ENCODE measurements around the gene MDN1.

Gene MDN1

DNA sequence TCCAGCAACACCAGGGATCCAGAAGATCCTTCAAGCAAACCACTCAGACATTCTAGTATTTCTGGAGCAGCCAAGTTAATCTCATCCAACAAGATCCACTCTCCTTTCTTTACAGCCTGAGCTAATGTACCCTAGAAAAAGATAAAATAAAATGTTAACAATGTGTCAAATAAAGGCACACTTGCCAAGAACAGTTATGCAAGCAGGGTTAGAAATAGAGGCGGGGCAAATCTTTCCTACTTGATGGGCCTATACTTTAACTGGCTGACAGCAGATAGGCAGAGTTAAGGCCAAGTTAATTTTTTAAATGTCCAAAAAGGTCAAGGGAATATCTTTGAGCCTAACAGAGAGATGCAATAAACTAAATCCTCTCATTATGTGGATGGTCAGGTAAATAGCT, 60.8 kb downstream of the MDN1 start (continued):
- TF ChIP-seq, protein P1, sequence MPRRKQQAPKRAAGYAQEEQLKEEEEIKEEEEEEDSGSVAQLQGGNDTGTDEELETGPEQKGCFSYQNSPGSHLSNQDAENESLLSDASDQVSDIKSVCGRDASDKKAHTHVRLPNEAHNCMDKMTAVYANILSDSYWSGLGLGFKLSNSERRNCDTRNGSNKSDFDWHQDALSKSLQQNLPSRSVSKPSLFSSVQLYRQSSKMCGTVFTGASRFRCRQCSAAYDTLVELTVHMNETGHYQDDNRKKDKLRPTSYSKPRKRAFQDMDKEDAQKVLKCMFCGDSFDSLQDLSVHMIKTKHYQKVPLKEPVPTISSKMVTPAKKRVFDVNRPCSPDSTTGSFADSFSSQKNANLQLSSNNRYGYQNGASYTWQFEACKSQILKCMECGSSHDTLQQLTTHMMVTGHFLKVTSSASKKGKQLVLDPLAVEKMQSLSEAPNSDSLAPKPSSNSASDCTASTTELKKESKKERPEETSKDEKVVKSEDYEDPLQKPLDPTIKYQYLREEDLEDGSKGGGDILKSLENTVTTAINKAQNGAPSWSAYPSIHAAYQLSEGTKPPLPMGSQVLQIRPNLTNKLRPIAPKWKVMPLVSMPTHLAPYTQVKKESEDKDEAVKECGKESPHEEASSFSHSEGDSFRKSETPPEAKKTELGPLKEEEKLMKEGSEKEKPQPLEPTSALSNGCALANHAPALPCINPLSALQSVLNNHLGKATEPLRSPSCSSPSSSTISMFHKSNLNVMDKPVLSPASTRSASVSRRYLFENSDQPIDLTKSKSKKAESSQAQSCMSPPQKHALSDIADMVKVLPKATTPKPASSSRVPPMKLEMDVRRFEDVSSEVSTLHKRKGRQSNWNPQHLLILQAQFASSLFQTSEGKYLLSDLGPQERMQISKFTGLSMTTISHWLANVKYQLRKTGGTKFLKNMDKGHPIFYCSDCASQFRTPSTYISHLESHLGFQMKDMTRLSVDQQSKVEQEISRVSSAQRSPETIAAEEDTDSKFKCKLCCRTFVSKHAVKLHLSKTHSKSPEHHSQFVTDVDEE (CRISPR knock-in tag; IDR thresholded peaks at IDR 0.05): no peak
- TF ChIP-seq ZC3H10 (CRISPR knock-in tag; IDR thresholded peaks at IDR 0.05): no peak

DNA sequence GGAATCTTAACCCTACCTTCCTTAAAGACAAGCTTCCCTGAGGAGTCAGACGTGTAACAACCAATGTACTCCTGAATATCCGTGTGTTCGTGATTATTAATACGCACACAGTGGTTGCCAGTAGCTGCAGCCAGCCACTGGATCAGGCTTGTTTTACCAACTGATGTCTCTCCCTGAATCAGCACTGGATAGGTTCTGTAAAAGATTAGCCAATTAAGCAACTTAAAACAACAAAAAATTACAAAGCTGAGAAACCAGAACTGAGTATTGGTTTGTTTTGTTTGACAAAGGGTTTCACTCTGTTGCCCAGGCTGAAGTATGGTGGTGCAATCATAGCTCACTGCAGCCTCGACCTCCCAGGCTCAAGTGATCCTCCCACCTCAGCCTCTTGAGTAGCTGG, 69.3 kb downstream of the MDN1 start:
- TF ChIP-seq TOX (CRISPR knock-in tag; IDR thresholded peaks at IDR 0.05; ENCODE audit: borderline replicate concordance): no peak
- TF ChIP-seq ARNTL (CRISPR knock-in tag; IDR thresholded peaks at IDR 0.05; ENCODE audit: borderline replicate concordance, low read depth): no peak
- no peak for TF ChIP-seq ZNF8 (CRISPR knock-in tag; IDR thresholded peaks at IDR 0.05)
- no peak for ATAC-seq

DNA sequence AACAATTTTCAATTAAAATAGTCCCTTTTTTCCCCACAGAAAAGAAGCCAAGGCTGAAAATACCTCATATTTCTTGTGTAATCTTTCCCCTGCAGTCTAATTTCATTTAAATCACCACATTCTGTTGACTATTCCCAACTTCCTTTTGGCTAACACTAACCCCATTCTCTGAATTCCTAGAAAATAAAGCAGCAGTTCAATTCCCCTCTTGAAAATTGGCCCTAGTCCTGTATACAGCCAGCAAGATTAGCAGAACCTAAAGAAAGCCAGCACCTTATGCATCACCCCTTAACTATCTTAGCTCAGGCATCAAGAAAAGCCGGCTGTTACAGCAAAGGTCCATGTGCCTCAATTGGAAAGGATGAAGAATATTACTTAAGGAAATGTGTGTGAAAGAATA, 69.7 kb downstream of the MDN1 start:
- TF ChIP-seq, protein P2, sequence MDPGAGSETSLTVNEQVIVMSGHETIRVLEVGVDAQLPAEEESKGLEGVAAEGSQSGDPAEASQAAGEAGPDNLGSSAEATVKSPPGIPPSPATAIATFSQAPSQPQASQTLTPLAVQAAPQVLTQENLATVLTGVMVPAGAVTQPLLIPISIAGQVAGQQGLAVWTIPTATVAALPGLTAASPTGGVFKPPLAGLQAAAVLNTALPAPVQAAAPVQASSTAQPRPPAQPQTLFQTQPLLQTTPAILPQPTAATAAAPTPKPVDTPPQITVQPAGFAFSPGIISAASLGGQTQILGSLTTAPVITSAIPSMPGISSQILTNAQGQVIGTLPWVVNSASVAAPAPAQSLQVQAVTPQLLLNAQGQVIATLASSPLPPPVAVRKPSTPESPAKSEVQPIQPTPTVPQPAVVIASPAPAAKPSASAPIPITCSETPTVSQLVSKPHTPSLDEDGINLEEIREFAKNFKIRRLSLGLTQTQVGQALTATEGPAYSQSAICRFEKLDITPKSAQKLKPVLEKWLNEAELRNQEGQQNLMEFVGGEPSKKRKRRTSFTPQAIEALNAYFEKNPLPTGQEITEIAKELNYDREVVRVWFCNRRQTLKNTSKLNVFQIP (CRISPR knock-in tag; IDR thresholded peaks at IDR 0.05; ENCODE audit: borderline replicate concordance, low read depth): no peak
- TF ChIP-seq ISL1 (CRISPR knock-in tag; IDR thresholded peaks at IDR 0.05) (no peak), TOX (CRISPR knock-in tag; IDR thresholded peaks at IDR 0.05; ENCODE audit: borderline replicate concordance) (no peak), ZC3H10 (CRISPR knock-in tag; IDR thresholded peaks at IDR 0.05) (no peak), BACH2 (CRISPR knock-in tag; IDR thresholded peaks at IDR 0.05; ENCODE audit: borderline replicate concordance) (no peak), CSDC2 (CRISPR knock-in tag; IDR thresholded peaks at IDR 0.05) (no peak), RARB (CRISPR knock-in tag; IDR thresholded peaks at IDR 0.05) (no peak), ZFP30 (CRISPR knock-in tag; IDR thresholded peaks at IDR 0.05) (no peak), ARNTL (CRISPR knock-in tag; IDR thresholded peaks at IDR 0.05; ENCODE audit: borderline replicate concordance, low read depth) (no peak), SNAI2 (CRISPR knock-in tag; IDR thresholded peaks at IDR 0.05) (no peak), GLIS3 (CRISPR knock-in tag; IDR thresholded peaks at IDR 0.05) (no peak), ZNF70 (CRISPR knock-in tag; IDR thresholded peaks at IDR 0.05) (no peak), TCF4 (CRISPR knock-in tag; IDR thresholded peaks at IDR 0.05; ENCODE audit: borderline replicate concordance) (no peak)
- TF ChIP-seq, protein P1 (CRISPR knock-in tag; IDR thresholded peaks at IDR 0.05): no peak
- TF ChIP-seq, protein P3, sequence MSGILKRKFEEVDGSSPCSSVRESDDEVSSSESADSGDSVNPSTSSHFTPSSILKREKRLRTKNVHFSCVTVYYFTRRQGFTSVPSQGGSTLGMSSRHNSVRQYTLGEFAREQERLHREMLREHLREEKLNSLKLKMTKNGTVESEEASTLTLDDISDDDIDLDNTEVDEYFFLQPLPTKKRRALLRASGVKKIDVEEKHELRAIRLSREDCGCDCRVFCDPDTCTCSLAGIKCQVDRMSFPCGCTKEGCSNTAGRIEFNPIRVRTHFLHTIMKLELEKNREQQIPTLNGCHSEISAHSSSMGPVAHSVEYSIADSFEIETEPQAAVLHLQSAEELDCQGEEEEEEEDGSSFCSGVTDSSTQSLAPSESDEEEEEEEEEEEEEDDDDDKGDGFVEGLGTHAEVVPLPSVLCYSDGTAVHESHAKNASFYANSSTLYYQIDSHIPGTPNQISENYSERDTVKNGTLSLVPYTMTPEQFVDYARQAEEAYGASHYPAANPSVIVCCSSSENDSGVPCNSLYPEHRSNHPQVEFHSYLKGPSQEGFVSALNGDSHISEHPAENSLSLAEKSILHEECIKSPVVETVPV (CRISPR knock-in tag; IDR thresholded peaks at IDR 0.05): no peak
- TF ChIP-seq, protein P4, sequence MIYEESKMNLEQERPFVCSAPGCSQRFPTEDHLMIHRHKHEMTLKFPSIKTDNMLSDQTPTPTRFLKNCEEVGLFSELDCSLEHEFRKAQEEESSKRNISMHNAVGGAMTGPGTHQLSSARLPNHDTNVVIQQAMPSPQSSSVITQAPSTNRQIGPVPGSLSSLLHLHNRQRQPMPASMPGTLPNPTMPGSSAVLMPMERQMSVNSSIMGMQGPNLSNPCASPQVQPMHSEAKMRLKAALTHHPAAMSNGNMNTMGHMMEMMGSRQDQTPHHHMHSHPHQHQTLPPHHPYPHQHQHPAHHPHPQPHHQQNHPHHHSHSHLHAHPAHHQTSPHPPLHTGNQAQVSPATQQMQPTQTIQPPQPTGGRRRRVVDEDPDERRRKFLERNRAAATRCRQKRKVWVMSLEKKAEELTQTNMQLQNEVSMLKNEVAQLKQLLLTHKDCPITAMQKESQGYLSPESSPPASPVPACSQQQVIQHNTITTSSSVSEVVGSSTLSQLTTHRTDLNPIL (CRISPR knock-in tag; IDR thresholded peaks at IDR 0.05; ENCODE audit: low read depth): no peak
- ATAC-seq: no peak

DNA sequence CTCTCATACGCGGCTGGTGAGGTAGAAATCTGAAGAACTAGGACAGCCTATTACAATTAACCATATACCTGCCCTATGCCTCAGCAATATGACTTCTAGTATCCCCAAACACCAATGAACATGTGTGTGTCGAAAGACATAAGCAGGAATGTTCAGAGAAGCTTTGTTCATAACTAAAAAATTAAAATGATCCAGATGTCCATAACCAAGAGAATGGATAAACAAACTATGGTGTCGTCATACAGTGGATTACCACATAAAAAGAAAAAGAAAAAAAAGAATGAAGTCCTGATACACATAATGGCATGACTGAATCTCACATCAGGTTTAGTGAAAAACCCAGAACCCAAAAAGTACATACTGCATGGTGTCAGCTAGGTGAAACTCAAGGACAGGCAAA, 73.9 kb downstream of the MDN1 start:
- ATAC-seq: no peak
- TF ChIP-seq ZNF8 (CRISPR knock-in tag; IDR thresholded peaks at IDR 0.05) (no peak), SNAI2 (CRISPR knock-in tag; IDR thresholded peaks at IDR 0.05) (no peak), ZNF565 (CRISPR knock-in tag; conservative IDR thresholded peaks at IDR 0.05; ENCODE audit: low read depth) (no peak), ISL1 (CRISPR knock-in tag; IDR thresholded peaks at IDR 0.05) (no peak)
- TF ChIP-seq, protein P3 (CRISPR knock-in tag; IDR thresholded peaks at IDR 0.05): no peak
- TF ChIP-seq, protein P4 (CRISPR knock-in tag; IDR thresholded peaks at IDR 0.05; ENCODE audit: low read depth): no peak
- TF ChIP-seq, protein P5, sequence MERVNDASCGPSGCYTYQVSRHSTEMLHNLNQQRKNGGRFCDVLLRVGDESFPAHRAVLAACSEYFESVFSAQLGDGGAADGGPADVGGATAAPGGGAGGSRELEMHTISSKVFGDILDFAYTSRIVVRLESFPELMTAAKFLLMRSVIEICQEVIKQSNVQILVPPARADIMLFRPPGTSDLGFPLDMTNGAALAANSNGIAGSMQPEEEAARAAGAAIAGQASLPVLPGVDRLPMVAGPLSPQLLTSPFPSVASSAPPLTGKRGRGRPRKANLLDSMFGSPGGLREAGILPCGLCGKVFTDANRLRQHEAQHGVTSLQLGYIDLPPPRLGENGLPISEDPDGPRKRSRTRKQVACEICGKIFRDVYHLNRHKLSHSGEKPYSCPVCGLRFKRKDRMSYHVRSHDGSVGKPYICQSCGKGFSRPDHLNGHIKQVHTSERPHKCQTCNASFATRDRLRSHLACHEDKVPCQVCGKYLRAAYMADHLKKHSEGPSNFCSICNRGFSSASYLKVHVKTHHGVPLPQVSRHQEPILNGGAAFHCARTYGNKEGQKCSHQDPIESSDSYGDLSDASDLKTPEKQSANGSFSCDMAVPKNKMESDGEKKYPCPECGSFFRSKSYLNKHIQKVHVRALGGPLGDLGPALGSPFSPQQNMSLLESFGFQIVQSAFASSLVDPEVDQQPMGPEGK (CRISPR knock-in tag; IDR thresholded peaks at IDR 0.05; ENCODE audit: borderline replicate concordance): no peak
